HepG2 (cell line): Measurements from ENCODE around the gene FBXO2. TPM values are rescaled to one million over a fixed set of nuclear protein-coding genes. Genes with fewer than 3 reads are reported as not detected.

Experiments used
- ATAC-seq: fragments of 200-7000 bp; cut with Tn5 transposase; 3 replicates; pipeline ENCODE4 v1.9.1; 2020; ENCODE audit warnings: mild to moderate bottlenecking, moderate library complexity
- BruUV-seq: library from RNA; stranded (reverse); fragments of 400-500 nt; replicated peaks from 2 replicates; lab custom pipeline; 2021; lab: Mats Ljungman, UMichigan
- CTCF ChIA-PET: fragments of 300-600 bp; formaldehyde crosslinking; extraction: SDS; loops from one replicate; lab custom pipeline; 2021; ENCODE audit warnings: low total read pairs, inconsistent platforms, low intra/inter-chr PET ratio; lab: Yijun Ruan, JAX
- POLR2A ChIA-PET: fragments of 350-600 bp; sonication (Branson Sonifier 250); formaldehyde crosslinking; loops from one replicate; lab custom pipeline; 2020; ENCODE audit warnings: antibody characterized with exemption, inconsistent platforms; lab: Yijun Ruan, JAX
- DNase-seq: peaks from one replicate; pipeline ENCODE4 v3.0.0-alpha.2; 2015; ENCODE audit warnings: low spot score
- FAIRE-seq: peaks from 3 replicates; lab custom pipeline; 2011; peaks lifted over from hg19 to GRCh38; lab: Jason Lieb, UNC
- H2AFZ ChIP-seq: one replicate; pipeline ENCODE4 v1.6.1; 2011; ENCODE audit warnings: low read length, inconsistent platforms
- H3K27ac ChIP-seq: fragments of 300-600 bp; 3 replicates; pipeline ENCODE4 v1.8.0; 2011; ENCODE audit warnings: mixed run types, mild to moderate bottlenecking, mixed read lengths, low read length, inconsistent platforms; ENCODE audit not compliant: insufficient read depth; ENCODE audit errors: extremely low read length
- H3K27me3 ChIP-seq, 2 experiments: fragments of 200-600 bp in 1 of 2; 2 replicates in 1 of 2; 3 replicates in 1 of 2; pipeline versions ENCODE4 v1.6.0 to v1.8.0; 2011; ENCODE audit warnings: low read length in 2 of 2, mild to moderate bottlenecking in 2 of 2, moderate library complexity in 2 of 2, inconsistent platforms in 1 of 2; ENCODE audit not compliant: insufficient read depth in 2 of 2, control insufficient read depth in 1 of 2
- H3K36me3 ChIP-seq, 2 experiments: fragments of 200-600 bp in 1 of 2; replicated peaks in 1 of 2; 2 replicates in 1 of 2; 3 replicates in 1 of 2; pipeline versions ENCODE4 v1.5.1 to v1.8.0; 2011; ENCODE audit warnings: low read length in 2 of 2, inconsistent platforms in 1 of 2; ENCODE audit not compliant: insufficient read depth in 2 of 2, control insufficient read depth in 1 of 2
- H3K4me1 ChIP-seq: 2 replicates; pipeline ENCODE4 v1.5.1; 2012; ENCODE audit warnings: low read length, inconsistent platforms; ENCODE audit not compliant: insufficient read depth
- H3K4me2 ChIP-seq: 2 replicates; pipeline ENCODE4 v1.6.0; 2011; ENCODE audit warnings: low read depth, low read length, inconsistent platforms
- H3K4me3 ChIP-seq, 3 experiments: fragments of 200-600 bp in 1 of 3; sonication (generic), shearing (Covaris generic) in 1 of 3; replicated peaks in 1 of 3; 2 replicates each; pipeline ENCODE4 v1.5.1; 2011 to 2016; ENCODE audit warnings: low read length in 3 of 3, inconsistent platforms in 2 of 3, low read depth in 2 of 3, mild to moderate bottlenecking in 2 of 3, control low read depth in 1 of 3, mixed read lengths in 1 of 3; ENCODE audit not compliant: insufficient read depth in 1 of 3
- H3K79me2 ChIP-seq: one replicate; pipeline ENCODE4 v1.6.1; 2011; ENCODE audit warnings: low read length, inconsistent platforms; ENCODE audit not compliant: insufficient read depth
- H3K9ac ChIP-seq: 2 replicates; pipeline ENCODE4 v1.6.0; 2011; ENCODE audit warnings: mild to moderate bottlenecking, low read depth, low read length, inconsistent platforms; ENCODE audit not compliant: insufficient read depth
- H3K9me3 ChIP-seq: 2 replicates; pipeline ENCODE4 v1.5.1; 2012; ENCODE audit warnings: mild to moderate bottlenecking, low read length
- H4K20me1 ChIP-seq: 2 replicates; pipeline ENCODE4 v1.6.0; 2011; ENCODE audit warnings: inconsistent platforms, mild to moderate bottlenecking, low read length, moderate library complexity; ENCODE audit not compliant: insufficient read depth
- JUNB ChIP-seq: sonication (generic); formaldehyde crosslinking; IDR thresholded peaks from 2 replicates; pipeline ENCODE4 v1.8.0; 2022; ENCODE audit warnings: missing genetic modification reagents, mild to moderate bottlenecking, borderline replicate concordance
- KLF16 ChIP-seq, 2 experiments: sonication (generic) in 1 of 2; formaldehyde crosslinking in 1 of 2; IDR thresholded peaks; 2 replicates each; pipeline versions ENCODE4 v1.6.1 to v1.8.0; 2016 to 2023; ENCODE audit warnings: missing genetic modification reagents in 2 of 2, missing compliant biosample characterization in 1 of 2
- MIXL1 ChIP-seq: IDR thresholded peaks from 2 replicates; pipeline ENCODE4 v1.6.1; 2016
- ZNF703 ChIP-seq: sonication (generic); formaldehyde crosslinking; IDR thresholded peaks from 2 replicates; pipeline ENCODE4 v1.5.1; 2020; ENCODE audit warnings: missing genetic modification reagents, mild to moderate bottlenecking, moderate library complexity, borderline replicate concordance
- WGBS: methylation state at CpG from one replicate; pipeline ENCODE4 v1.1.6; 2017; ENCODE audit warnings: low lambda C conversion rate; 5-methylcytosine and 5-hydroxymethylcytosine counted together
- in situ Hi-C: cut with HindIII; loops from 2 replicates; pipeline ENCODE4 v1.10.0; 2017; ENCODE audit warnings: low pct_unique_long_range_greater_than_20kb; ENCODE audit not compliant: extremely low pct_ligation_motif_present
- intact Hi-C: fragments of 100-400 bp; cut with micrococcal nuclease; formaldehyde crosslinking; loops from one replicate; pipeline ENCODE4 v1.10.0; 2022; ENCODE audit not compliant: unreplicated experiment
- polyA plus RNA-seq, 8 experiments: library from polyadenylated mRNA; depleted of rRNA in 3 of 8; stranded (reverse) in 7 of 8; unstranded in 1 of 8; fragments of >200 nt; fragmentation: Illumina TruSeq in 4 of 8; extraction: Trizol in 4 of 8; gene quantifications; 2 replicates each; pipeline versions ENCODE4 v1.2.1 to v1.2.3, GENCODE V29; 2011 to 2016; ENCODE audit warnings: low read depth in 4 of 8, missing spikeins in 1 of 8, mixed read lengths in 1 of 8; ENCODE audit not compliant: insufficient read depth in 1 of 8
- total RNA-seq, 5 experiments: library from RNA; depleted of rRNA; stranded (reverse); fragments of >200 nt; fragmentation: Illumina TruSeq; extraction: Trizol; gene quantifications; 2 replicates each; pipeline ENCODE4 v1.2.3, GENCODE V29; 2016; ENCODE audit warnings: low read depth in 1 of 5
- TF ChIP-seq, protein P1 (sequence below): sonication (generic); formaldehyde crosslinking; IDR thresholded peaks from 2 replicates; pipeline ENCODE4 v1.4.0; 2020; ENCODE audit warnings: missing genetic modification reagents

FBXO2 gene
- total and polyA plus RNA-seq, 2 of the 13 experiments (the other 11 are each of a cell fraction or from before 2014, with no cell fraction given) = 79.3 to 112 TPM

- H3K9me3 ChIP-seq = no peaks in the 10 kb centered on the region
- intact Hi-C loops = no loop called here
- no peak for ATAC-seq
- no peak overlapping the region for H3K4me2 ChIP-seq
- ChIA-PET CTCF (no interaction called here), POLR2A (no interaction called here)
- peaks cover 13% of the 10 kb centered on the region for H3K4me1 ChIP-seq
- H3K27ac ChIP-seq = no peak overlapping the region
- no peak for FAIRE-seq
- no peaks in the 10 kb centered on the region for H3K36me3 ChIP-seq
- H2AFZ ChIP-seq = no peak overlapping the region
- in situ Hi-C loops = no loop called here
- no peak overlapping the region for H3K4me3 ChIP-seq
- no peaks in the 10 kb centered on the region for H3K79me2 ChIP-seq
- 25% methylated on average over 6 of the region's 8 CpGs for WGBS
- H4K20me1 ChIP-seq = no peaks in the 10 kb centered on the region
- H3K9ac ChIP-seq = no peak overlapping the region
- peaks cover 18 to 68% of the 10 kb centered on the region in 2 experiments for H3K27me3 ChIP-seq
- TF ChIP-seq ZNF703 (CRISPR knock-in tag) = no peak
- TF ChIP-seq, protein P1, sequence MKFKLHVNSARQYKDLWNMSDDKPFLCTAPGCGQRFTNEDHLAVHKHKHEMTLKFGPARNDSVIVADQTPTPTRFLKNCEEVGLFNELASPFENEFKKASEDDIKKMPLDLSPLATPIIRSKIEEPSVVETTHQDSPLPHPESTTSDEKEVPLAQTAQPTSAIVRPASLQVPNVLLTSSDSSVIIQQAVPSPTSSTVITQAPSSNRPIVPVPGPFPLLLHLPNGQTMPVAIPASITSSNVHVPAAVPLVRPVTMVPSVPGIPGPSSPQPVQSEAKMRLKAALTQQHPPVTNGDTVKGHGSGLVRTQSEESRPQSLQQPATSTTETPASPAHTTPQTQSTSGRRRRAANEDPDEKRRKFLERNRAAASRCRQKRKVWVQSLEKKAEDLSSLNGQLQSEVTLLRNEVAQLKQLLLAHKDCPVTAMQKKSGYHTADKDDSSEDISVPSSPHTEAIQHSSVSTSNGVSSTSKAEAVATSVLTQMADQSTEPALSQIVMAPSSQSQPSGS (CRISPR knock-in tag) = no peak
- no peak for TF ChIP-seq JUNB (CRISPR knock-in tag)
- TF ChIP-seq KLF16 (CRISPR knock-in tag; IDR thresholded peaks at IDR 0.05) = no peak
- TF ChIP-seq MIXL1 = no peak
- no TSS peak for BruUV-seq
- no peak for DNase-seq
Observed at GRCh38 chr1:11703357-11704193, 49.3 kb upstream of the FBXO2 start.
